ENCODE measurements around the gene SLFN14.

GRCh38 chr17:35575759-35576158 lies 15.1 kb upstream of the SLFN14 start:
- TF ChIP-seq CTCF (conservative IDR thresholded peaks at IDR 0.05; ENCODE audit: low read depth in 2 of 2), result no peak
- TF ChIP-seq EZH2phosphoT487 (IDR thresholded peaks at IDR 0.05; ENCODE audit: unreplicated experiment), result no peak
- TF ChIP-seq ETS1 (IDR thresholded peaks at IDR 0.05), result no peak
- no peak for TF ChIP-seq EZH2 (IDR thresholded peaks at IDR 0.05; ENCODE audit: low read depth, unreplicated experiment)
- TF ChIP-seq POLR2AphosphoS5 (IDR thresholded peaks at IDR 0.05; ENCODE audit: low read depth), result no peak
- no peak for TF ChIP-seq REST (IDR thresholded peaks at IDR 0.05; ENCODE audit: unreplicated experiment)
- TF ChIP-seq CREB1 (CRISPR knock-in tag; IDR thresholded peaks at IDR 0.05; ENCODE audit: low read depth), result no peak
- no peak for TF ChIP-seq JUNB (IDR thresholded peaks at IDR 0.05; ENCODE audit: unreplicated experiment)
